ENCODE measurements around the gene MFN1.

MFN1 gene

GRCh38 chr3:179432451-179432850 lies 84.9 kb downstream of the MFN1 start:
- DNase-seq: no peak

- no peak for DNase-seq
These were observed 89.0 kb downstream of the MFN1 start for GRCh38 chr3:179436517-179436916.

- DNase-seq: no peak
These were observed 91.3 kb downstream of the MFN1 start for GRCh38 chr3:179438841-179439240.

All from NCI-H2171 (cell line).